ENCODE data around the gene PPHLN1. TPM values are rescaled to one million over a fixed set of nuclear protein-coding genes. Genes with fewer than 3 reads are reported as not detected.

The PPHLN1 gene
- total RNA-seq, 6 experiments from 2014 or later: 15.8 to 33.0 (median 21.5) TPM

DNA sequence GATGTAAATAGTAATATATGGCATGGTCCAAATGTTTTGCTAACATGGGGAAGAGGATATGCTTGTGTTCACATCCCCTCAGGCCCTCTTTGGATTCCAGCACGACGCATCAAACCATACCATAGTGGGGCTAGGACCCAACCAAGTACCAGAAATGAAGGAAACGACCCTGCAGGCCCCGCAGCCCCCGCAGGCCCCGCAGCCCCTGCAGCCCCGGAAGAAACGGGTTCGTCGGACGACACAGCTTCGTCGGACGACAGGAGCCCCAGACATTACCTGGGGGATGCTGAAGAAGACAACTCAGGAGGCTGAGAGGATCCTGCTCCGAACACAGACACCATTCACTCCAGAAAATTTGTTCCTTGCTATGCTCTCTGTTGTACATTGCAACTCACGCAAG is 119.9 kb downstream of the PPHLN1 start:
- no peak for DNase-seq

DNA sequence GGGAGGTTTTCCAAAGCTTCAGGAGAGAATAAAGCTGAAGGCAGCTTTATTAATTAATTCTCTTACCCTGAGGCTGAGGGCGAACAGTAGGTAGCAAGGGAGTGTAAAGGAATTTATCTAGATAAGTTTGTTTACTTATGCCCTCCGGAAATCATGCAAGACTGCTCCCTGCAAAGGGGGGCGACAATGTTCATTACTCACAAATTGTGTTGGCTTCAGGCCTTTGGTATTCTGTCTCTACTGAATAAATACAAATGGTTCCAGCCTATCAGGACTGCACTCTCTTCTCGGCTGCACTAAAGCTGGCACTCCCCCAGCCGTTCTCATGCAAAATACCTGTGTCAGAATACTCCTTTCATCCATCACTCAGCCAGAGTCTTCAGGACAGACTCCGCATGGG is 120.8 kb downstream of the PPHLN1 start:
- TF ChIP-seq, protein P1, sequence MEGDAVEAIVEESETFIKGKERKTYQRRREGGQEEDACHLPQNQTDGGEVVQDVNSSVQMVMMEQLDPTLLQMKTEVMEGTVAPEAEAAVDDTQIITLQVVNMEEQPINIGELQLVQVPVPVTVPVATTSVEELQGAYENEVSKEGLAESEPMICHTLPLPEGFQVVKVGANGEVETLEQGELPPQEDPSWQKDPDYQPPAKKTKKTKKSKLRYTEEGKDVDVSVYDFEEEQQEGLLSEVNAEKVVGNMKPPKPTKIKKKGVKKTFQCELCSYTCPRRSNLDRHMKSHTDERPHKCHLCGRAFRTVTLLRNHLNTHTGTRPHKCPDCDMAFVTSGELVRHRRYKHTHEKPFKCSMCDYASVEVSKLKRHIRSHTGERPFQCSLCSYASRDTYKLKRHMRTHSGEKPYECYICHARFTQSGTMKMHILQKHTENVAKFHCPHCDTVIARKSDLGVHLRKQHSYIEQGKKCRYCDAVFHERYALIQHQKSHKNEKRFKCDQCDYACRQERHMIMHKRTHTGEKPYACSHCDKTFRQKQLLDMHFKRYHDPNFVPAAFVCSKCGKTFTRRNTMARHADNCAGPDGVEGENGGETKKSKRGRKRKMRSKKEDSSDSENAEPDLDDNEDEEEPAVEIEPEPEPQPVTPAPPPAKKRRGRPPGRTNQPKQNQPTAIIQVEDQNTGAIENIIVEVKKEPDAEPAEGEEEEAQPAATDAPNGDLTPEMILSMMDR (IDR thresholded peaks at IDR 0.05): no peak
- no peak for TF ChIP-seq POLR2A (IDR thresholded peaks at IDR 0.05)
- H3K9me3 ChIP-seq: no peaks in the 10 kb centered on the region
- intact Hi-C loops (cut with DNase I): no loop called here
- no peak overlapping the region for H3K27ac ChIP-seq
- no peak for DNase-seq
- H3K4me1 ChIP-seq: no peaks in the 10 kb centered on the region
- WGBS (ENCODE audit: insufficient coverage, low coverage, low lambda C conversion rate, missing lambda C conversion rate): 81% methylated on average over 6 of the region's 6 CpGs
- no peaks in the 10 kb centered on the region for H3K27me3 ChIP-seq
- no peak overlapping the region for H3K4me3 ChIP-seq
- peaks cover 0 to 15% (median 4%) of the 10 kb centered on the region in 4 donors for H3K36me3 ChIP-seq
- ATAC-seq: no peak

More for the DNA sequence above, 119.9 kb downstream of the PPHLN1 start:
- Histone ChIP-seq H3K4me1 (no peaks in the 10 kb centered on the region), H3K27me3 (no peaks in the 10 kb centered on the region), H3K27ac (no peak overlapping the region), H3K4me3 (no peak overlapping the region), H3K36me3 (peaks cover 0 to 15% (median 4%) of the 10 kb centered on the region in 4 donors), H3K9me3 (no peaks in the 10 kb centered on the region)
- WGBS (ENCODE audit: insufficient coverage, low coverage, low lambda C conversion rate, missing lambda C conversion rate): 86% methylated on average over 8 of the region's 16 CpGs
- TF ChIP-seq POLR2A (IDR thresholded peaks at IDR 0.05): no peak
- TF ChIP-seq, protein P1 (IDR thresholded peaks at IDR 0.05): no peak
- intact Hi-C loops (cut with DNase I): no loop called here
- no peak for ATAC-seq

- WGBS (ENCODE audit: insufficient coverage, low coverage, low lambda C conversion rate, missing lambda C conversion rate): 80% methylated on average over 3 of the region's 3 CpGs
- TF ChIP-seq POLR2A (IDR thresholded peaks at IDR 0.05): no peak
- TF ChIP-seq, protein P1 (IDR thresholded peaks at IDR 0.05): no peak
- DNase-seq: no peak
- intact Hi-C loops (cut with DNase I): no loop called here
- Histone ChIP-seq H3K36me3 (peaks cover 0 to 14% (median 4%) of the 10 kb centered on the region in 4 donors), H3K4me1 (no peaks in the 10 kb centered on the region), H3K27me3 (no peaks in the 10 kb centered on the region), H3K27ac (no peak overlapping the region), H3K4me3 (no peak overlapping the region), H3K9me3 (no peaks in the 10 kb centered on the region)
- ATAC-seq: no peak
These were observed 121.4 kb downstream of the PPHLN1 start for GRCh38 chr12:42447371-42447786.

DNA sequence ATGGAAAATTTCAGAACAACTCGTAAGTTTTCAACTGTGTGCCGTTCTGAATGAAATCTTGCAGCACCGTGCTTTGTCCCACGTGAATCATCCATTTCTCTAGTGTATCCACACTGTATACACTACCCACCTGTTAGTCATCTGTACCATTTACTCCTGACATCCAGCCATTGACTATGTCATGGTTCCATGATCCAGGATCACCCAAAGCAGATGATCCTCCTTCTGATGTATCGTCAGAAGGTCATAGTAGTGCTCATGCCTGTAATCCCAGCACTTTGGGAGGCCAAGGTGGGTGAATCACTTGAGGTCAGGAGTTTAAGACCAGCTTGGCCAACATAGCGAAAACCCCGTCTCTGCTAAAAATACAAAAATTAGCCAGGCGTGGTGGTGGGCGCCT is 122.9 kb downstream of the PPHLN1 start:
- Histone ChIP-seq H3K4me1 (no peaks in the 10 kb centered on the region), H3K27ac (no peak overlapping the region), H3K36me3 (peaks cover 0 to 9% (median 4%) of the 10 kb centered on the region in 4 donors), H3K4me3 (no peak overlapping the region), H3K9me3 (no peaks in the 10 kb centered on the region), H3K27me3 (no peaks in the 10 kb centered on the region)
- intact Hi-C loops (cut with DNase I): no loop called here
- no peak for TF ChIP-seq POLR2A (IDR thresholded peaks at IDR 0.05)
- TF ChIP-seq, protein P1 (IDR thresholded peaks at IDR 0.05): no peak
- WGBS (ENCODE audit: insufficient coverage, low coverage, low lambda C conversion rate, missing lambda C conversion rate): 100% methylated on average over 7 of the region's 9 CpGs
- ATAC-seq: no peak
- DNase-seq: no peak

DNA sequence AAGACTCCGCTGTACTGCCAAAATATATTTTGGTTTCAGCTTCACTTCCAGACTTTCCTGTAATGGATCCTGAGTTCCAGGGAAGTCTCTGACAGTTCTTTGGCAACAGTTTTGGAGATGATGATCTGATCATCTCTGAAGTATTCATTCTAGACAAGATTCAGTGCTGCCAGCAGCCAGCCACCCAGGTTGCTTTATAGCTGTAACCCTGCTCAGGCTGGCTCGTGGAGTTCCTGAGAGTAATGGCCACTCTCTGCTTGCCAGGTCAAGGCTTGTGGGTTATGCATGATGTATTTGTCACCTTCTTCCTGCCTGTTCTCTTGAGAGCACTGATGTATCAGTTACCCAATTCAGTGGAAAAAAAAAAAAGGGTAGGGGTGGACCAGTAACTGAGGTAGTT is 124.3 kb downstream of the PPHLN1 start:
- H3K27ac ChIP-seq: no peak overlapping the region
- intact Hi-C loops (cut with DNase I): no loop called here
- ATAC-seq (no peak), DNase-seq (no peak)
- H3K9me3 ChIP-seq: no peaks in the 10 kb centered on the region
- H3K27me3 ChIP-seq: no peaks in the 10 kb centered on the region
- H3K4me3 ChIP-seq: no peak overlapping the region
- no peaks in the 10 kb centered on the region for H3K4me1 ChIP-seq
- TF ChIP-seq POLR2A (IDR thresholded peaks at IDR 0.05): no peak
- H3K36me3 ChIP-seq: peaks cover 0 to 9% (median 4%) of the 10 kb centered on the region in 4 donors
- 71% methylated on average over 1 of the region's 2 CpGs for WGBS (ENCODE audit: insufficient coverage, low coverage, low lambda C conversion rate, missing lambda C conversion rate)
